Measurements from ENCODE around the gene SLC15A1.

The SLC15A1 gene

GRCh38 chr13:98772794-98773452, 20.5 kb upstream of the SLC15A1 start:
- Histone ChIP-seq H3K9me3 (no peaks in the 10 kb centered on the region), H3K36me3 (no peaks in the 10 kb centered on the region), H3K4me1 (ENCODE audit: control insufficient read depth in 1 of 2, insufficient read depth in 1 of 2, low read depth in 1 of 2, low read length in 1 of 2) (no peaks in the 10 kb centered on the region), H3K27ac (no peak overlapping the region), H3K27me3 (no peaks in the 10 kb centered on the region), H3K4me3 (ENCODE audit: low read depth in 1 of 2, low read length in 1 of 2) (no peak overlapping the region)
- TF ChIP-seq CTCF (IDR thresholded peaks at IDR 0.05), result no peak

GRCh38 chr13:98771838-98772611, 19.6 kb upstream of the SLC15A1 start:
- no peaks in the 10 kb centered on the region for H3K9me3 ChIP-seq
- no peaks in the 10 kb centered on the region for H3K27me3 ChIP-seq
- TF ChIP-seq CTCF (IDR thresholded peaks at IDR 0.05), result no peak
- no peaks in the 10 kb centered on the region for H3K4me1 ChIP-seq (ENCODE audit: control insufficient read depth in 1 of 2, insufficient read depth in 1 of 2, low read depth in 1 of 2, low read length in 1 of 2)
- no peak overlapping the region for H3K27ac ChIP-seq
- H3K4me3 ChIP-seq (ENCODE audit: low read depth in 1 of 2, low read length in 1 of 2), result no peak overlapping the region
- H3K36me3 ChIP-seq, result no peaks in the 10 kb centered on the region

- H3K27me3 ChIP-seq, result no peaks in the 10 kb centered on the region
- H3K36me3 ChIP-seq, result no peaks in the 10 kb centered on the region
- H3K27ac ChIP-seq, result no peak overlapping the region
- H3K9me3 ChIP-seq, result no peaks in the 10 kb centered on the region
- H3K4me3 ChIP-seq (ENCODE audit: low read depth in 1 of 2, low read length in 1 of 2), result no peak overlapping the region
- H3K4me1 ChIP-seq (ENCODE audit: control insufficient read depth in 1 of 2, insufficient read depth in 1 of 2, low read depth in 1 of 2, low read length in 1 of 2), result no peaks in the 10 kb centered on the region
- TF ChIP-seq CTCF (IDR thresholded peaks at IDR 0.05), result no peak
These were observed 17.3 kb upstream of the SLC15A1 start for GRCh38 chr13:98769736-98770135.

GRCh38 chr13:98768522-98768921, 16.1 kb upstream of the SLC15A1 start:
- Histone ChIP-seq H3K9me3 (no peaks in the 10 kb centered on the region), H3K4me3 (ENCODE audit: low read depth in 1 of 2, low read length in 1 of 2) (no peak overlapping the region), H3K27ac (no peak overlapping the region), H3K4me1 (ENCODE audit: control insufficient read depth in 1 of 2, insufficient read depth in 1 of 2, low read depth in 1 of 2, low read length in 1 of 2) (no peaks in the 10 kb centered on the region), H3K27me3 (no peaks in the 10 kb centered on the region), H3K36me3 (no peaks in the 10 kb centered on the region)
- TF ChIP-seq CTCF (IDR thresholded peaks at IDR 0.05), result no peak

GRCh38 chr13:98766697-98767096, 14.2 kb upstream of the SLC15A1 start:
- no peak for TF ChIP-seq CTCF (IDR thresholded peaks at IDR 0.05)
- no peak overlapping the region for H3K4me3 ChIP-seq (ENCODE audit: low read depth in 1 of 2, low read length in 1 of 2)
- no peaks in the 10 kb centered on the region for H3K9me3 ChIP-seq
- H3K27me3 ChIP-seq, result no peaks in the 10 kb centered on the region
- H3K36me3 ChIP-seq, result no peaks in the 10 kb centered on the region
- H3K4me1 ChIP-seq (ENCODE audit: control insufficient read depth in 1 of 2, insufficient read depth in 1 of 2, low read depth in 1 of 2, low read length in 1 of 2), result no peaks in the 10 kb centered on the region
- no peak overlapping the region for H3K27ac ChIP-seq

All from neutrophil (primary cell).